ENCODE data around the gene ZDHHC4.

DNA sequence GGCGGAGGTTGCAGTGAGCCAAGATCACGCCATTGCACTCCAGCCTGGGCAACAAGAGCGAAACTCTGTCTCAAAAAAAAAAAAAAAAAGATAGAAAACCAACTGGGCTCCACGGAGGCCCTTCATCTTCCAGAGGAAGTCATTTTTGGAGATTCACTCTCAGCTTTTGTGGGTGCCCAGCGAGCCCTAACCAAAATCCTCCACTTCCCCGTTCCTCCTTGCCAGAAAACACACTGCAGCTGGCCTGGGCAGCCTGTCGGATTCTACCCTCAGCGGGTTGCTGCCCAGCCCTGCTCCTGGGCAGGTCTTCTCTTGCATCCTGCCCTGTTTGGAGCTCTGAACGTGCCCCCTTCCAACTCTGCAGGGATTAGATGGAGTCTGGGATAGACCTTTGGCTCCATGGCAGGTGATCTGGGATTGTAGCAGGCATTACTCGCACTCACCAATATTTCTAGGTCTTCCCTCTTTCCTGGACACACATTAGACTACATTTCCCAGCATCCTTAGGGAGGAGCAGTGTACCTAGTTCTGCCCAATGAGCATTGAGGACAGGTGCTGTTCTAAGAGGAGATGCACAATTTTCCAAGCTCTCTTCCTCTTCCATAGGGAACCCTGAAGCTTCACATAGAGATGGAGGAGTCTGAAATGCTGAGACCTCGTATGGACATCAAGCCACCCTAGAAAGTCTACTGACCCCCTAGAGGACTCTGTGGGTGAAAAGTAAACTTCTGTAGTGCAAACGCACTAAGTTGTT lies 30.6 kb upstream of the ZDHHC4 start:
- TF ChIP-seq POLR2A (IDR thresholded peaks at IDR 0.05), result no peak
- no peak for TF ChIP-seq CTCF (IDR thresholded peaks at IDR 0.05)
